Measurements from ENCODE around the gene JAZF1.

JAZF1 gene

GRCh38 chr7:27999829-28000228, 180.8 kb downstream of the JAZF1 start:
- no peak for DNase-seq

- DNase-seq, result no peak
Measured at GRCh38 chr7:27998382-27998781, 182.2 kb downstream of the JAZF1 start.

- DNase-seq, result no peak
Measured at GRCh38 chr7:27997188-27997707, 183.3 kb downstream of the JAZF1 start.

- DNase-seq, result no peak
Measured at GRCh38 chr7:27996141-27996540, 184.5 kb downstream of the JAZF1 start.

- DNase-seq, result no peak
Measured at GRCh38 chr7:27995228-27995627, 185.4 kb downstream of the JAZF1 start.

- DNase-seq, result no peak
Measured at GRCh38 chr7:27994639-27995038, 186.0 kb downstream of the JAZF1 start.

- no peak for DNase-seq
Measured at GRCh38 chr7:27992755-27993493, 187.7 kb downstream of the JAZF1 start.

- no peak for DNase-seq
Measured at GRCh38 chr7:27992097-27992496, 188.5 kb downstream of the JAZF1 start.

GRCh38 chr7:27991006-27991528, 189.5 kb downstream of the JAZF1 start:
- no peak for DNase-seq

- no peak for DNase-seq
Measured at GRCh38 chr7:27976531-27976930, 204.1 kb downstream of the JAZF1 start.

GRCh38 chr7:27973625-27974024, 207.0 kb downstream of the JAZF1 start:
- no peak for DNase-seq

GRCh38 chr7:27972276-27972675, 208.3 kb downstream of the JAZF1 start:
- DNase-seq, result no peak

- DNase-seq, result no peak
Measured at GRCh38 chr7:27971171-27971812, 209.3 kb downstream of the JAZF1 start.

- DNase-seq, result no peak
Measured at GRCh38 chr7:27970350-27970749, 210.2 kb downstream of the JAZF1 start.

GRCh38 chr7:27969346-27969745, 211.2 kb downstream of the JAZF1 start:
- no peak for DNase-seq

GRCh38 chr7:27967639-27968038, 213.0 kb downstream of the JAZF1 start:
- no peak for DNase-seq

- no peak for DNase-seq
Measured at GRCh38 chr7:27966219-27966780, 214.3 kb downstream of the JAZF1 start.

- DNase-seq, result no peak
Measured at GRCh38 chr7:27965650-27966049, 214.9 kb downstream of the JAZF1 start.

GRCh38 chr7:27964820-27965219, 215.8 kb downstream of the JAZF1 start:
- no peak for DNase-seq

- no peak for DNase-seq
Measured at GRCh38 chr7:27963056-27963455, 217.5 kb downstream of the JAZF1 start.

- DNase-seq, result no peak
Measured at GRCh38 chr7:27962273-27962672, 218.3 kb downstream of the JAZF1 start.

GRCh38 chr7:27961255-27961654, 219.3 kb downstream of the JAZF1 start:
- DNase-seq, result no peak

- DNase-seq, result no peak
Measured at GRCh38 chr7:27960415-27960814, 220.2 kb downstream of the JAZF1 start.

Measured in activated gamma-delta T cell (primary cell).